SK-N-SH (cell line): ENCODE measurements around the gene ZNF621. TPM values are rescaled to one million over a fixed set of nuclear protein-coding genes. Genes with fewer than 3 reads are reported as not detected.

Experiments used
- CTCF ChIA-PET: fragments of 300-600, 350-600 bp; formaldehyde crosslinking; extraction: SDS; loops from one replicate; lab custom pipeline; 2021; lab: Yijun Ruan, JAX
- POLR2A ChIA-PET: fragments of 350-600 bp; sonication (Branson Sonifier 250); formaldehyde crosslinking; extraction: SDS; loops from one replicate; lab custom pipeline; 2020; ENCODE audit warnings: antibody characterized with exemption, inconsistent platforms; lab: Yijun Ruan, JAX
- DNase-seq: peaks from one replicate; pipeline ENCODE4 v3.0.0; 2012
- H2AFZ ChIP-seq: fragments of 200-600 bp; sonication (generic); 2 replicates; pipeline ENCODE4 v1.8.1; 2016; ENCODE audit warnings: antibody characterized with exemption, mild to moderate bottlenecking, low read depth
- H3F3A ChIP-seq: fragments of 200-600 bp; sonication (generic); replicated peaks from 2 replicates; pipeline ENCODE3; 2016; ENCODE audit warnings: antibody characterized with exemption, mild to moderate bottlenecking; ENCODE audit not compliant: insufficient read depth
- H3K27ac ChIP-seq, 2 experiments: fragments of 200-500 bp in 1 of 2; fragments of 200-600 bp in 1 of 2; sonication (Bioruptor generic) in 1 of 2; sonication (generic), shearing (Covaris generic) in 1 of 2; 2 replicates each; pipeline versions ENCODE4 v1.5.1 to v1.6.1; 2014 to 2016; ENCODE audit warnings: low read depth in 2 of 2, inconsistent platforms in 1 of 2, low read length in 1 of 2, mild to moderate bottlenecking in 1 of 2, mixed read lengths in 1 of 2
- H3K27me3 ChIP-seq: fragments of 200-600 bp; sonication (generic), shearing (Covaris generic); 2 replicates; pipeline ENCODE4 v1.6.1; 2016; ENCODE audit warnings: mixed run types; ENCODE audit not compliant: insufficient read depth
- H3K36me3 ChIP-seq, 2 experiments: fragments of 200-500 bp in 1 of 2; fragments of 200-600 bp in 1 of 2; sonication (Bioruptor generic) in 1 of 2; sonication (generic) in 1 of 2; replicated peaks in 1 of 2; 2 replicates each; pipeline versions ENCODE3 to v1.5.1; 2014 to 2016; ENCODE audit warnings: low read length in 1 of 2, mild to moderate bottlenecking in 1 of 2; ENCODE audit not compliant: insufficient read depth in 2 of 2, control insufficient read depth in 1 of 2
- H3K4me1 ChIP-seq, 2 experiments: fragments of 200-500 bp in 1 of 2; fragments of 200-600 bp in 1 of 2; sonication (Bioruptor generic) in 1 of 2; sonication (generic), shearing (Covaris generic) in 1 of 2; 2 replicates each; pipeline versions ENCODE4 v1.5.1 to v1.6.1; 2014 to 2016; ENCODE audit warnings: low read depth in 1 of 2, low read length in 1 of 2, mixed run types in 1 of 2; ENCODE audit not compliant: insufficient read depth in 2 of 2, control insufficient read depth in 1 of 2
- H3K4me2 ChIP-seq: fragments of 200-600 bp; sonication (generic), shearing (Covaris generic); 2 replicates; pipeline ENCODE4 v1.6.1; 2017; ENCODE audit warnings: mixed run types
- H3K4me3 ChIP-seq, 2 experiments: fragments of 200-500 bp in 1 of 2; fragments of 200-600 bp in 1 of 2; sonication (Bioruptor generic) in 1 of 2; sonication (generic), shearing (Covaris generic) in 1 of 2; 2 replicates each; pipeline versions ENCODE4 v1.5.1 to v1.8.1; 2014 to 2016; ENCODE audit warnings: low read depth in 2 of 2, inconsistent platforms in 1 of 2, low read length in 1 of 2, mild to moderate bottlenecking in 1 of 2, mixed read lengths in 1 of 2, moderate library complexity in 1 of 2
- H3K79me2 ChIP-seq: fragments of 200-600 bp; sonication (generic); 2 replicates; pipeline ENCODE4 v1.8.1; 2017; ENCODE audit warnings: mild to moderate bottlenecking; ENCODE audit not compliant: insufficient read depth
- H3K9ac ChIP-seq: fragments of 200-600 bp; sonication (generic); 2 replicates; pipeline ENCODE4 v1.6.1; 2017; ENCODE audit warnings: mixed run types
- H3K9me2 ChIP-seq: fragments of 200-600 bp; sonication (generic); 2 replicates; pipeline ENCODE4 v1.6.1; 2017; ENCODE audit warnings: mixed run types
- H3K9me3 ChIP-seq: fragments of 200-600 bp; sonication (generic); 2 replicates; pipeline ENCODE4 v1.6.1; 2017; ENCODE audit warnings: mixed run types, mild to moderate bottlenecking, moderate library complexity
- H4K20me1 ChIP-seq: fragments of 200-600 bp; sonication (generic); 2 replicates; pipeline ENCODE4 v1.6.1; 2017; ENCODE audit warnings: mild to moderate bottlenecking, mixed run types; ENCODE audit not compliant: insufficient read depth
- CHD2 ChIP-seq: fragments of 150-350 bp; IDR thresholded peaks from 2 replicates; pipeline ENCODE4 v1.6.1; 2018; ENCODE audit warnings: low read length; ENCODE audit not compliant: partially characterized antibody
- ELF1 ChIP-seq: IDR thresholded peaks from 2 replicates; pipeline ENCODE4 v1.4.0; 2012
- EP300 ChIP-seq, 2 experiments: IDR thresholded peaks; 2 replicates each; pipeline versions ENCODE4 v1.4.0 to v1.6.1; 2012; ENCODE audit warnings: borderline replicate concordance in 1 of 2, low read depth in 1 of 2, low read length in 1 of 2
- EZH2phosphoT487 ChIP-seq: fragments of 200-600 bp; sonication (generic); IDR thresholded peaks from 2 replicates; pipeline ENCODE4 v1.6.1; 2017; ENCODE audit warnings: low read depth, mixed run types, mild to moderate bottlenecking, antibody characterized with exemption, moderate library complexity, borderline replicate concordance
- FOXJ3 ChIP-seq: sonication (generic); formaldehyde crosslinking; IDR thresholded peaks from 2 replicates; pipeline ENCODE4 v1.5.1; 2020; ENCODE audit warnings: mild to moderate bottlenecking, missing genetic modification reagents
- FOXM1 ChIP-seq: IDR thresholded peaks from 2 replicates; pipeline ENCODE4 v1.4.0; 2012; ENCODE audit warnings: low read depth, mild to moderate bottlenecking
- MXI1 ChIP-seq: IDR thresholded peaks from 2 replicates; pipeline ENCODE4 v1.6.1; 2012; ENCODE audit warnings: mild to moderate bottlenecking, low read depth, low read length, improper control_type of control experiment
- RAD21 ChIP-seq: IDR thresholded peaks from 2 replicates; pipeline ENCODE4 v1.6.1; 2012; ENCODE audit warnings: mild to moderate bottlenecking, low read length
- RCOR1 ChIP-seq: fragments of 150-350 bp; IDR thresholded peaks from 2 replicates; pipeline ENCODE4 v1.6.1; 2017; ENCODE audit warnings: antibody characterized with exemption, low read length
- RFX5 ChIP-seq: IDR thresholded peaks from 2 replicates; pipeline ENCODE4 v1.6.1; 2012; ENCODE audit warnings: mild to moderate bottlenecking, improper control_type of control experiment, low read length
- SIN3A ChIP-seq: IDR thresholded peaks from 2 replicates; pipeline ENCODE4 v1.6.1; 2012; ENCODE audit warnings: low read depth, mild to moderate bottlenecking, low read length, moderate library complexity, borderline replicate concordance
- SMC3 ChIP-seq: IDR thresholded peaks from 2 replicates; pipeline ENCODE4 v1.6.1; 2012; ENCODE audit warnings: low read depth, low read length, improper control_type of control experiment
- TAF1 ChIP-seq: IDR thresholded peaks from 2 replicates; pipeline ENCODE4 v1.6.1; 2012; ENCODE audit warnings: low read depth, mild to moderate bottlenecking, low read length, moderate library complexity, borderline replicate concordance
- YY1 ChIP-seq: IDR thresholded peaks from 2 replicates; pipeline ENCODE4 v1.4.0; 2012; ENCODE audit warnings: low read depth, mild to moderate bottlenecking
- WGBS: methylation state at CpG from one replicate; pipeline ENCODE4 v1.1.6; 2017; ENCODE audit warnings: low lambda C conversion rate; 5-methylcytosine and 5-hydroxymethylcytosine counted together
- polyA plus RNA-seq, 3 experiments: library from polyadenylated mRNA; depleted of rRNA; stranded (reverse); fragments of >200 nt; gene quantifications; 2 replicates each; pipeline ENCODE4 v1.2.3, GENCODE V29; 2012
- TF ChIP-seq, protein P1 (sequence below): fragments of 150-350 bp; IDR thresholded peaks from 2 replicates; pipeline ENCODE4 v1.6.1; 2016; ENCODE audit warnings: mild to moderate bottlenecking, low read depth, low read length
- TF ChIP-seq, protein P2 (sequence below): IDR thresholded peaks from 2 replicates; pipeline ENCODE4; 2012
- TF ChIP-seq, protein P3 (sequence below): IDR thresholded peaks from 2 replicates; pipeline ENCODE4 v1.4.0; 2012; ENCODE audit warnings: low read depth, borderline replicate concordance
- TF ChIP-seq, protein P4 (sequence below): fragments of 150-350 bp; IDR thresholded peaks from 2 replicates; pipeline ENCODE4 v1.6.1; 2017; ENCODE audit warnings: antibody characterized with exemption, low read length, low read depth, borderline replicate concordance
- TF ChIP-seq, protein P5 (sequence below): fragments of 200-600 bp; sonication (generic); IDR thresholded peaks from 2 replicates; pipeline ENCODE4 v1.6.1; 2017; ENCODE audit warnings: antibody characterized with exemption, mild to moderate bottlenecking, moderate library complexity

ZNF621 gene
- polyA plus RNA-seq, 1 of the 3 experiments (the other 2 are of a cell fraction): 10.3 TPM

DNA sequence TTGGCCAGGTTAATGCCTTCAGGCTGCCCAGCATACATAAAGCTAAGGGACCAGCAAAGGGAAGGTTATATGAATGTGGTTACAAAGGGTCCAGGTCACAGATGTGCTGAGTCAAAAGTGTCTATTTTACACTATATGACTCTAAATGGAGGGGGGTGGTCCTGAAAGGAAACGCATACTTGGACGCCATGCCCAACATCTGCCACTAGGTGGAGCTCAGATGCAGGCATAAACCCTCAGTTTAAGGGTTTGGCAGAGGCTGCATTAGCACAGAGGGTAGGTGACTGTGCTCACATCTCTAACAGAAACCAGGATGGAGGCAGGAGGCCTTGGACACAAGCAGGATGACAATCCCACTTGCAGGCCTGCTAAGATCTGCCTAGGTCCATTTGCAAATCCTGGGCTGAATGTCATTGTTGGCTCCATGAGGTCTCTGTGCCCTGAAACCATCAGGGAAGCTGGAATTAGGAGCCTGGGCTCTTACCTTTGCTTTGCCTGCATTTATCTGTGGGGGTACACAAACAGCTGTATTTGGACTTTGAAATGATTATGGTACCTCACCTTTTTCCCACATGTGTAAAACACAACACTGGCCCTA is 55.8 kb downstream of the ZNF621 start (continued):
- TF ChIP-seq, protein P1, sequence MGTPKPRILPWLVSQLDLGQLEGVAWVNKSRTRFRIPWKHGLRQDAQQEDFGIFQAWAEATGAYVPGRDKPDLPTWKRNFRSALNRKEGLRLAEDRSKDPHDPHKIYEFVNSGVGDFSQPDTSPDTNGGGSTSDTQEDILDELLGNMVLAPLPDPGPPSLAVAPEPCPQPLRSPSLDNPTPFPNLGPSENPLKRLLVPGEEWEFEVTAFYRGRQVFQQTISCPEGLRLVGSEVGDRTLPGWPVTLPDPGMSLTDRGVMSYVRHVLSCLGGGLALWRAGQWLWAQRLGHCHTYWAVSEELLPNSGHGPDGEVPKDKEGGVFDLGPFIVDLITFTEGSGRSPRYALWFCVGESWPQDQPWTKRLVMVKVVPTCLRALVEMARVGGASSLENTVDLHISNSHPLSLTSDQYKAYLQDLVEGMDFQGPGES: no peak
- TF ChIP-seq SIN3A: no peak
- peak; percentile 99 for TF ChIP-seq RAD21
- TF ChIP-seq, protein P2, sequence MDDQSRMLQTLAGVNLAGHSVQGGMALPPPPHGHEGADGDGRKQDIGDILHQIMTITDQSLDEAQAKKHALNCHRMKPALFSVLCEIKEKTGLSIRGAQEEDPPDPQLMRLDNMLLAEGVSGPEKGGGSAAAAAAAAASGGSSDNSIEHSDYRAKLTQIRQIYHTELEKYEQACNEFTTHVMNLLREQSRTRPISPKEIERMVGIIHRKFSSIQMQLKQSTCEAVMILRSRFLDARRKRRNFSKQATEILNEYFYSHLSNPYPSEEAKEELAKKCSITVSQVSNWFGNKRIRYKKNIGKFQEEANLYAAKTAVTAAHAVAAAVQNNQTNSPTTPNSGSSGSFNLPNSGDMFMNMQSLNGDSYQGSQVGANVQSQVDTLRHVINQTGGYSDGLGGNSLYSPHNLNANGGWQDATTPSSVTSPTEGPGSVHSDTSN: no peak
- TF ChIP-seq, protein P3, sequence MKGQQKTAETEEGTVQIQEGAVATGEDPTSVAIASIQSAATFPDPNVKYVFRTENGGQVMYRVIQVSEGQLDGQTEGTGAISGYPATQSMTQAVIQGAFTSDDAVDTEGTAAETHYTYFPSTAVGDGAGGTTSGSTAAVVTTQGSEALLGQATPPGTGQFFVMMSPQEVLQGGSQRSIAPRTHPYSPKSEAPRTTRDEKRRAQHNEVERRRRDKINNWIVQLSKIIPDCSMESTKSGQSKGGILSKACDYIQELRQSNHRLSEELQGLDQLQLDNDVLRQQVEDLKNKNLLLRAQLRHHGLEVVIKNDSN: no peak

DNA sequence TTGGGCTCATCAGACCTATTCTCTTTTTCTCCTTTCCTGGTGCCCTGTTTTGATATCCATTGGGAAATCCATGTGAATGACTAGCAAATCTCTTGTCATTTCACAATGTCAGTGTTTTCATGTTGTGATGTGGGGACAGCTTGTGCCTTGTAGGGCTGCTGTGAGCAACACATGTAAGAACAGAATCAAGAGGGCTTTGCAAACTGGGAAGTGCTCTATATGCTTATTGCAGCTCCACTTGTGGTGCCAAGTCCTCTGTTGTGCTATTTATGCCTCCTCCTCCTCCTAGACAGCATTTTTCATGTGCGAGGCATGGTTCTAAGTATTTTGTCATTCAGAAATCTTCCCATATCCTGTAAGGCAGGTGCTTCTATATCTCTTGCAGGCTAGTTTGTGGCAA is 56.4 kb downstream of the ZNF621 start:
- CTCF ChIA-PET: interaction anchor here (0.7 to 8.1 kb wide), 32 partner anchors 8 to 1610 kb away, joined by 3 to 136 read pairs (median 4); partner anchors contain the start of gene CTNNB1
- WGBS: 80% methylated on average over 1 of the region's 1 CpG

More for the DNA sequence above, 56.4 kb downstream of the ZNF621 start:
- H3K27me3 ChIP-seq: no peaks in the 10 kb centered on the region
- H3K79me2 ChIP-seq: no peaks in the 10 kb centered on the region
- H3K9me2 ChIP-seq: no peaks in the 10 kb centered on the region
- peaks cover 0 to 22% of the 10 kb centered on the region in 2 experiments; a peak in 2 of 4 replicates for H3K4me1 ChIP-seq
- H2AFZ ChIP-seq: no peak overlapping the region
- H3K9me3 ChIP-seq: no peaks in the 10 kb centered on the region
- POLR2A ChIA-PET: interaction anchor here (1.3 kb wide), 1 partner anchor 618 kb away, joined by 7 read pairs; the partner anchor contains the start of gene CTNNB1
- no peak for DNase-seq
- no peak overlapping the region for H3K4me3 ChIP-seq
- H3F3A ChIP-seq: no peaks in the 10 kb centered on the region
- no peak overlapping the region for H3K27ac ChIP-seq
- TF ChIP-seq TAF1: no peak
- TF ChIP-seq ELF1: no peak
- TF ChIP-seq, protein P3: no peak
- no peak for TF ChIP-seq RCOR1
- TF ChIP-seq FOXM1: no peak
- TF ChIP-seq, protein P1: no peak
- no peak for TF ChIP-seq RFX5
- TF ChIP-seq EP300 (IDR thresholded peaks at IDR 0.05; ENCODE audit: borderline replicate concordance in 1 of 2, low read depth in 1 of 2, low read length in 1 of 2): no peak
- TF ChIP-seq, protein P4, sequence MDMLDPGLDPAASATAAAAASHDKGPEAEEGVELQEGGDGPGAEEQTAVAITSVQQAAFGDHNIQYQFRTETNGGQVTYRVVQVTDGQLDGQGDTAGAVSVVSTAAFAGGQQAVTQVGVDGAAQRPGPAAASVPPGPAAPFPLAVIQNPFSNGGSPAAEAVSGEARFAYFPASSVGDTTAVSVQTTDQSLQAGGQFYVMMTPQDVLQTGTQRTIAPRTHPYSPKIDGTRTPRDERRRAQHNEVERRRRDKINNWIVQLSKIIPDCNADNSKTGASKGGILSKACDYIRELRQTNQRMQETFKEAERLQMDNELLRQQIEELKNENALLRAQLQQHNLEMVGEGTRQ: no peak
- no peak for TF ChIP-seq YY1
- TF ChIP-seq, protein P5, sequence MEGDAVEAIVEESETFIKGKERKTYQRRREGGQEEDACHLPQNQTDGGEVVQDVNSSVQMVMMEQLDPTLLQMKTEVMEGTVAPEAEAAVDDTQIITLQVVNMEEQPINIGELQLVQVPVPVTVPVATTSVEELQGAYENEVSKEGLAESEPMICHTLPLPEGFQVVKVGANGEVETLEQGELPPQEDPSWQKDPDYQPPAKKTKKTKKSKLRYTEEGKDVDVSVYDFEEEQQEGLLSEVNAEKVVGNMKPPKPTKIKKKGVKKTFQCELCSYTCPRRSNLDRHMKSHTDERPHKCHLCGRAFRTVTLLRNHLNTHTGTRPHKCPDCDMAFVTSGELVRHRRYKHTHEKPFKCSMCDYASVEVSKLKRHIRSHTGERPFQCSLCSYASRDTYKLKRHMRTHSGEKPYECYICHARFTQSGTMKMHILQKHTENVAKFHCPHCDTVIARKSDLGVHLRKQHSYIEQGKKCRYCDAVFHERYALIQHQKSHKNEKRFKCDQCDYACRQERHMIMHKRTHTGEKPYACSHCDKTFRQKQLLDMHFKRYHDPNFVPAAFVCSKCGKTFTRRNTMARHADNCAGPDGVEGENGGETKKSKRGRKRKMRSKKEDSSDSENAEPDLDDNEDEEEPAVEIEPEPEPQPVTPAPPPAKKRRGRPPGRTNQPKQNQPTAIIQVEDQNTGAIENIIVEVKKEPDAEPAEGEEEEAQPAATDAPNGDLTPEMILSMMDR: no peak
- TF ChIP-seq CHD2: no peak
- TF ChIP-seq EZH2phosphoT487: no peak
- no peak for TF ChIP-seq FOXJ3 (CRISPR knock-in tag)
- TF ChIP-seq SMC3: no peak
- TF ChIP-seq MXI1: no peak
- H3K9ac ChIP-seq: no peak overlapping the region
- no peaks in the 10 kb centered on the region for H3K36me3 ChIP-seq
- H3K4me2 ChIP-seq: no peak overlapping the region
- H4K20me1 ChIP-seq: no peaks in the 10 kb centered on the region
